H1 (cell line): ENCODE results near the gene SPTB. TPM values are rescaled to one million over a fixed set of nuclear protein-coding genes. Genes with fewer than 3 reads are reported as not detected.

Experiments used
- CBX5 ChIP-seq: fragments of 300-800, 300-1000 bp; sonication (generic); IDR thresholded peaks from 2 replicates; pipeline ENCODE4 v1.7.1; 2016; ENCODE audit warnings: antibody characterized with exemption, low read length, low read depth
- CHD2 ChIP-seq: IDR thresholded peaks from 2 replicates; pipeline ENCODE4 v1.6.1; 2012; ENCODE audit warnings: low read length, improper control_type of control experiment
- CREB1 ChIP-seq: IDR thresholded peaks from 2 replicates; pipeline ENCODE4 v1.6.1; 2012; ENCODE audit warnings: inconsistent platforms
- GABPA ChIP-seq: IDR thresholded peaks from 2 replicates; pipeline ENCODE4 v1.6.1; 2011; ENCODE audit warnings: mild to moderate bottlenecking, low read length, moderate library complexity, borderline replicate concordance; ENCODE audit not compliant: insufficient read depth
- GTF2F1 ChIP-seq: IDR thresholded peaks from 2 replicates; pipeline ENCODE4 v1.6.1; 2012; ENCODE audit warnings: low read depth, low read length, improper control_type of control experiment, borderline replicate concordance
- POLR2A ChIP-seq, 2 experiments: IDR thresholded peaks; 1 replicate in 1 of 2; 2 replicates in 1 of 2; pipeline ENCODE4 v1.6.1; 2011; ENCODE audit warnings: low read depth in 2 of 2, low read length in 2 of 2, mild to moderate bottlenecking in 2 of 2; ENCODE audit errors: control extremely low read depth in 1 of 2
- RNF2 ChIP-seq: fragments of 200-900, 300-1000 bp; sonication (generic); IDR thresholded peaks from 2 replicates; pipeline ENCODE4 v1.7.1; 2016; ENCODE audit warnings: borderline replicate concordance, low read depth, mild to moderate bottlenecking, antibody characterized with exemption, low read length; ENCODE audit not compliant: poor library complexity, severe bottlenecking; ENCODE audit errors: missing control alignments
- SIN3A ChIP-seq, 2 experiments: IDR thresholded peaks in 1 of 2; conservative IDR thresholded peaks in 1 of 2; 2 replicates each; pipeline ENCODE4 v1.6.1; 2011 to 2012; ENCODE audit warnings: low read length in 2 of 2, improper control_type of control experiment in 1 of 2, low read depth in 1 of 2, mild to moderate bottlenecking in 1 of 2
- polyA plus RNA-seq, 7 experiments: library from polyadenylated mRNA; depleted of rRNA in 3 of 7; stranded (reverse) in 5 of 7; unstranded in 2 of 7; fragments of >200 nt in 5 of 7; fragments of 200-250 nt in 2 of 7; gene quantifications; 1 replicate in 5 of 7; 2 replicates in 1 of 7; 4 replicates in 1 of 7; pipeline versions ENCODE4 v1.2.1 to v1.2.3, GENCODE V29; 2011 to 2013; ENCODE audit warnings: missing spikeins in 2 of 7, mixed read lengths in 2 of 7
- total RNA-seq: library from RNA; stranded (reverse); fragmentation: NEBNext Ultra II Directional; extraction: Animal tissue kit (Norgen Biotek cat#: 25700); gene quantifications from 2 replicates; pipeline ENCODE4 v1.2.1, GENCODE V29; 2021
- TF ChIP-seq, protein P1 (sequence below): fragments of 300-600 bp; sonication (generic); IDR thresholded peaks from 2 replicates; pipeline ENCODE4 v1.7.1; 2012; ENCODE audit warnings: low read length, moderate library complexity, mild to moderate bottlenecking, inconsistent platforms; ENCODE audit not compliant: insufficient replicate concordance
- TF ChIP-seq, protein P2 (sequence below): IDR thresholded peaks from 2 replicates; pipeline ENCODE4 v1.6.1; 2011; ENCODE audit warnings: low read length, improper control_type of control experiment

The SPTB gene
- total and polyA plus RNA-seq, 2 of the 8 experiments (the other 6 are each of a cell fraction or from before 2014, with no cell fraction given): 0.30 to 2.4 TPM

GRCh38 chr14:64816221-64816783 is 63.4 kb downstream of the SPTB start (continued):
- TF ChIP-seq, protein P1, sequence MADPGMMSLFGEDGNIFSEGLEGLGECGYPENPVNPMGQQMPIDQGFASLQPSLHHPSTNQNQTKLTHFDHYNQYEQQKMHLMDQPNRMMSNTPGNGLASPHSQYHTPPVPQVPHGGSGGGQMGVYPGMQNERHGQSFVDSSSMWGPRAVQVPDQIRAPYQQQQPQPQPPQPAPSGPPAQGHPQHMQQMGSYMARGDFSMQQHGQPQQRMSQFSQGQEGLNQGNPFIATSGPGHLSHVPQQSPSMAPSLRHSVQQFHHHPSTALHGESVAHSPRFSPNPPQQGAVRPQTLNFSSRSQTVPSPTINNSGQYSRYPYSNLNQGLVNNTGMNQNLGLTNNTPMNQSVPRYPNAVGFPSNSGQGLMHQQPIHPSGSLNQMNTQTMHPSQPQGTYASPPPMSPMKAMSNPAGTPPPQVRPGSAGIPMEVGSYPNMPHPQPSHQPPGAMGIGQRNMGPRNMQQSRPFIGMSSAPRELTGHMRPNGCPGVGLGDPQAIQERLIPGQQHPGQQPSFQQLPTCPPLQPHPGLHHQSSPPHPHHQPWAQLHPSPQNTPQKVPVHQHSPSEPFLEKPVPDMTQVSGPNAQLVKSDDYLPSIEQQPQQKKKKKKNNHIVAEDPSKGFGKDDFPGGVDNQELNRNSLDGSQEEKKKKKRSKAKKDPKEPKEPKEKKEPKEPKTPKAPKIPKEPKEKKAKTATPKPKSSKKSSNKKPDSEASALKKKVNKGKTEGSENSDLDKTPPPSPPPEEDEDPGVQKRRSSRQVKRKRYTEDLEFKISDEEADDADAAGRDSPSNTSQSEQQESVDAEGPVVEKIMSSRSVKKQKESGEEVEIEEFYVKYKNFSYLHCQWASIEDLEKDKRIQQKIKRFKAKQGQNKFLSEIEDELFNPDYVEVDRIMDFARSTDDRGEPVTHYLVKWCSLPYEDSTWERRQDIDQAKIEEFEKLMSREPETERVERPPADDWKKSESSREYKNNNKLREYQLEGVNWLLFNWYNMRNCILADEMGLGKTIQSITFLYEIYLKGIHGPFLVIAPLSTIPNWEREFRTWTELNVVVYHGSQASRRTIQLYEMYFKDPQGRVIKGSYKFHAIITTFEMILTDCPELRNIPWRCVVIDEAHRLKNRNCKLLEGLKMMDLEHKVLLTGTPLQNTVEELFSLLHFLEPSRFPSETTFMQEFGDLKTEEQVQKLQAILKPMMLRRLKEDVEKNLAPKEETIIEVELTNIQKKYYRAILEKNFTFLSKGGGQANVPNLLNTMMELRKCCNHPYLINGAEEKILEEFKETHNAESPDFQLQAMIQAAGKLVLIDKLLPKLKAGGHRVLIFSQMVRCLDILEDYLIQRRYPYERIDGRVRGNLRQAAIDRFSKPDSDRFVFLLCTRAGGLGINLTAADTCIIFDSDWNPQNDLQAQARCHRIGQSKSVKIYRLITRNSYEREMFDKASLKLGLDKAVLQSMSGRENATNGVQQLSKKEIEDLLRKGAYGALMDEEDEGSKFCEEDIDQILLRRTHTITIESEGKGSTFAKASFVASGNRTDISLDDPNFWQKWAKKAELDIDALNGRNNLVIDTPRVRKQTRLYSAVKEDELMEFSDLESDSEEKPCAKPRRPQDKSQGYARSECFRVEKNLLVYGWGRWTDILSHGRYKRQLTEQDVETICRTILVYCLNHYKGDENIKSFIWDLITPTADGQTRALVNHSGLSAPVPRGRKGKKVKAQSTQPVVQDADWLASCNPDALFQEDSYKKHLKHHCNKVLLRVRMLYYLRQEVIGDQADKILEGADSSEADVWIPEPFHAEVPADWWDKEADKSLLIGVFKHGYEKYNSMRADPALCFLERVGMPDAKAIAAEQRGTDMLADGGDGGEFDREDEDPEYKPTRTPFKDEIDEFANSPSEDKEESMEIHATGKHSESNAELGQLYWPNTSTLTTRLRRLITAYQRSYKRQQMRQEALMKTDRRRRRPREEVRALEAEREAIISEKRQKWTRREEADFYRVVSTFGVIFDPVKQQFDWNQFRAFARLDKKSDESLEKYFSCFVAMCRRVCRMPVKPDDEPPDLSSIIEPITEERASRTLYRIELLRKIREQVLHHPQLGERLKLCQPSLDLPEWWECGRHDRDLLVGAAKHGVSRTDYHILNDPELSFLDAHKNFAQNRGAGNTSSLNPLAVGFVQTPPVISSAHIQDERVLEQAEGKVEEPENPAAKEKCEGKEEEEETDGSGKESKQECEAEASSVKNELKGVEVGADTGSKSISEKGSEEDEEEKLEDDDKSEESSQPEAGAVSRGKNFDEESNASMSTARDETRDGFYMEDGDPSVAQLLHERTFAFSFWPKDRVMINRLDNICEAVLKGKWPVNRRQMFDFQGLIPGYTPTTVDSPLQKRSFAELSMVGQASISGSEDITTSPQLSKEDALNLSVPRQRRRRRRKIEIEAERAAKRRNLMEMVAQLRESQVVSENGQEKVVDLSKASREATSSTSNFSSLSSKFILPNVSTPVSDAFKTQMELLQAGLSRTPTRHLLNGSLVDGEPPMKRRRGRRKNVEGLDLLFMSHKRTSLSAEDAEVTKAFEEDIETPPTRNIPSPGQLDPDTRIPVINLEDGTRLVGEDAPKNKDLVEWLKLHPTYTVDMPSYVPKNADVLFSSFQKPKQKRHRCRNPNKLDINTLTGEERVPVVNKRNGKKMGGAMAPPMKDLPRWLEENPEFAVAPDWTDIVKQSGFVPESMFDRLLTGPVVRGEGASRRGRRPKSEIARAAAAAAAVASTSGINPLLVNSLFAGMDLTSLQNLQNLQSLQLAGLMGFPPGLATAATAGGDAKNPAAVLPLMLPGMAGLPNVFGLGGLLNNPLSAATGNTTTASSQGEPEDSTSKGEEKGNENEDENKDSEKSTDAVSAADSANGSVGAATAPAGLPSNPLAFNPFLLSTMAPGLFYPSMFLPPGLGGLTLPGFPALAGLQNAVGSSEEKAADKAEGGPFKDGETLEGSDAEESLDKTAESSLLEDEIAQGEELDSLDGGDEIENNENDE: no peak
- no peak for TF ChIP-seq GABPA
- no peak for TF ChIP-seq CHD2
- no peak for TF ChIP-seq POLR2A (IDR thresholded peaks at IDR 0.05; ENCODE audit: control extremely low read depth in 1 of 2, low read depth in 2 of 2, low read length in 2 of 2)
- TF ChIP-seq SIN3A (conservative IDR thresholded peaks at IDR 0.05 in 1 of 2, IDR thresholded peaks at IDR 0.05 in 1 of 2; ENCODE audit: low read depth in 1 of 2, low read length in 2 of 2): no peak
- TF ChIP-seq, protein P2, sequence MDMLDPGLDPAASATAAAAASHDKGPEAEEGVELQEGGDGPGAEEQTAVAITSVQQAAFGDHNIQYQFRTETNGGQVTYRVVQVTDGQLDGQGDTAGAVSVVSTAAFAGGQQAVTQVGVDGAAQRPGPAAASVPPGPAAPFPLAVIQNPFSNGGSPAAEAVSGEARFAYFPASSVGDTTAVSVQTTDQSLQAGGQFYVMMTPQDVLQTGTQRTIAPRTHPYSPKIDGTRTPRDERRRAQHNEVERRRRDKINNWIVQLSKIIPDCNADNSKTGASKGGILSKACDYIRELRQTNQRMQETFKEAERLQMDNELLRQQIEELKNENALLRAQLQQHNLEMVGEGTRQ: no peak
- no peak for TF ChIP-seq GTF2F1
- no peak for TF ChIP-seq CBX5
- no peak for TF ChIP-seq CREB1
- no peak for TF ChIP-seq RNF2
